ENCODE data around the gene MAP2K7. TPM values are rescaled to one million over a fixed set of nuclear protein-coding genes. Genes with fewer than 3 reads are reported as not detected.
"Not testable (repeated sequence)": the region's sequence is repeated elsewhere in the genome, so short reads cannot be mapped to it uniquely, and the experiment has no call there.

Gene MAP2K7
- total RNA-seq, 4 donors from 2014 or later = 23.1 to 47.8 (median 30.9) TPM

- no peak overlapping the region for H3K4me3 ChIP-seq (ENCODE audit: low read depth, poor library complexity, severe bottlenecking)
- 83 to 89% methylated on average over 16 of the region's 16 CpGs for WGBS, 2 donors
- no peak for DNase-seq (ENCODE audit: low spot score in 2 of 2)
- TF ChIP-seq CTCF (IDR thresholded peaks at IDR 0.05) (no peak), POLR2A (IDR thresholded peaks at IDR 0.05) (no peak)
- intact Hi-C loops (cut with DNase I; ENCODE audit: low total_unique reads) = no loop called here
Observed at GRCh38 chr19:7887408-7888144, 16.1 kb upstream of the MAP2K7 start.

- intact Hi-C loops (cut with DNase I; ENCODE audit: low total_unique reads) = no loop called here
- WGBS, 2 donors = 16% methylated on average over 13 to 21 of the region's 53 CpGs
- peak within 1 kb of the TSS; percentile 44 for H3K4me3 ChIP-seq (ENCODE audit: low read depth, poor library complexity, severe bottlenecking)
- peak in 1 of 2 donors; percentile 91 for DNase-seq (ENCODE audit: low spot score in 2 of 2)
- TF ChIP-seq CTCF (IDR thresholded peaks at IDR 0.05) (no peak), POLR2A (IDR thresholded peaks at IDR 0.05) (no peak)
Observed at GRCh38 chr19:7888145-7888825, 15.4 kb upstream of the MAP2K7 start, which contains the start of gene LRRC8E. Gene LRRC8E (plus strand): TSS chr19:7888510. CDS start chr19:7895604, 7,094 bp downstream.

- H3K4me3 ChIP-seq (ENCODE audit: low read depth, poor library complexity, severe bottlenecking) = peak overlapping the region; percentile 44
- WGBS, 2 donors = 38 to 47% methylated on average over 7 to 8 of the region's 8 CpGs
- DNase-seq (ENCODE audit: low spot score in 2 of 2) = no peak
- TF ChIP-seq POLR2A (IDR thresholded peaks at IDR 0.05) (no peak), CTCF (IDR thresholded peaks at IDR 0.05) (no peak)
- intact Hi-C loops (cut with DNase I; ENCODE audit: low total_unique reads) = no loop called here
Observed at GRCh38 chr19:7888826-7889217, 14.9 kb upstream of the MAP2K7 start.

GRCh38 chr19:7893362-7894101 lies 10.1 kb upstream of the MAP2K7 start:
- DNase-seq (ENCODE audit: low spot score in 2 of 2); H3K4me3 ChIP-seq (ENCODE audit: low read depth, poor library complexity, severe bottlenecking); intact Hi-C loops (cut with DNase I; ENCODE audit: low total_unique reads): not testable (repeated sequence)
- WGBS, 2 donors = 77 to 85% methylated on average over 18 of the region's 18 CpGs

- no peak overlapping the region for H3K4me3 ChIP-seq (ENCODE audit: low read depth, poor library complexity, severe bottlenecking)
- intact Hi-C loops (cut with DNase I; ENCODE audit: low total_unique reads) = no loop called here
- TF ChIP-seq CTCF (IDR thresholded peaks at IDR 0.05) = no peak
- TF ChIP-seq POLR2A (IDR thresholded peaks at IDR 0.05) = no peak
- DNase-seq (ENCODE audit: low spot score in 2 of 2) = no peak
- 45 to 48% methylated on average over 7 to 18 of the region's 18 CpGs for WGBS, 2 donors
Observed at GRCh38 chr19:7894612-7895309, 8.9 kb upstream of the MAP2K7 start.

Measured in lower leg skin (tissue), 4 donors.